HepG2 (cell line): ENCODE data around the gene VAC14. TPM values are rescaled to one million over a fixed set of nuclear protein-coding genes. Genes with fewer than 3 reads are reported as not detected.
A peak's percentile ranks its signal among the peaks of the same experiment; 100 is the strongest.

Experiments
- AKAP8 ChIP-seq: sonication (generic); formaldehyde crosslinking; IDR thresholded peaks from 2 replicates; pipeline ENCODE4 v1.5.1; 2020; ENCODE audit warnings: mild to moderate bottlenecking, missing genetic modification reagents
- FOXK1 ChIP-seq: sonication (generic); formaldehyde crosslinking; IDR thresholded peaks from 2 replicates; pipeline ENCODE4 v1.4.0; 2020; ENCODE audit warnings: low read depth, missing genetic modification reagents, borderline replicate concordance
- HOXA7 ChIP-seq: sonication (generic); formaldehyde crosslinking; IDR thresholded peaks from 2 replicates; pipeline ENCODE4 v1.8.1; 2022; ENCODE audit warnings: mild to moderate bottlenecking, missing genetic modification reagents, moderate library complexity
- IKZF5 ChIP-seq: IDR thresholded peaks from 2 replicates; pipeline ENCODE4 v1.6.1; 2018; ENCODE audit warnings: missing genetic modification reagents, mild to moderate bottlenecking, missing compliant biosample characterization
- KLF16 ChIP-seq, 2 experiments: sonication (generic) in 1 of 2; formaldehyde crosslinking in 1 of 2; IDR thresholded peaks; 2 replicates each; pipeline versions ENCODE4 v1.6.1 to v1.8.0; 2016 to 2023; ENCODE audit warnings: missing genetic modification reagents in 2 of 2, missing compliant biosample characterization in 1 of 2
- NR2C2 ChIP-seq: sonication (generic); formaldehyde crosslinking; IDR thresholded peaks from 2 replicates; pipeline ENCODE4 v1.4.0; 2020; ENCODE audit warnings: missing genetic modification reagents, mild to moderate bottlenecking, moderate library complexity, borderline replicate concordance
- RBFOX2 ChIP-seq: fragments of 200-400 bp; formaldehyde crosslinking; IDR thresholded peaks from 2 replicates; pipeline ENCODE4 v1.6.1; 2017; ENCODE audit warnings: low read depth, mild to moderate bottlenecking, low read length
- SNRNP70 ChIP-seq: fragments of 200-400 bp; formaldehyde crosslinking; IDR thresholded peaks from 2 replicates; pipeline ENCODE4 v1.6.1; 2017; ENCODE audit warnings: mild to moderate bottlenecking, low read depth, low read length, moderate library complexity
- SRSF1 ChIP-seq: fragments of 200-400 bp; formaldehyde crosslinking; optimal IDR thresholded peaks from 2 replicates; pipeline ENCODE3; 2017; ENCODE audit warnings: mild to moderate bottlenecking, low read depth, low read length, moderate library complexity
- SSRP1 ChIP-seq: IDR thresholded peaks from 2 replicates; pipeline ENCODE4 v1.6.1; 2016; ENCODE audit warnings: control low read depth
- TOPORS ChIP-seq: sonication (generic); formaldehyde crosslinking; IDR thresholded peaks from 2 replicates; pipeline ENCODE4 v1.8.0; 2023; ENCODE audit warnings: mild to moderate bottlenecking, missing genetic modification reagents
- TRIM24 ChIP-seq: sonication (generic); formaldehyde crosslinking; IDR thresholded peaks from 2 replicates; pipeline ENCODE4 v1.8.0; 2022; ENCODE audit warnings: mild to moderate bottlenecking, missing genetic modification reagents
- ZBED4 ChIP-seq: sonication (generic); formaldehyde crosslinking; IDR thresholded peaks from 2 replicates; pipeline ENCODE4 v1.4.0; 2020; ENCODE audit warnings: missing genetic modification reagents, borderline replicate concordance
- ZC3H13 ChIP-seq: sonication (generic); formaldehyde crosslinking; IDR thresholded peaks from 2 replicates; pipeline ENCODE4 v1.8.1; 2023; ENCODE audit warnings: mild to moderate bottlenecking, missing genetic modification reagents, moderate library complexity
- ZNF121 ChIP-seq: sonication (generic); formaldehyde crosslinking; IDR thresholded peaks from 2 replicates; pipeline ENCODE4 v1.5.0; 2020; ENCODE audit warnings: mild to moderate bottlenecking, missing genetic modification reagents
- ZNF18 ChIP-seq: sonication (generic); formaldehyde crosslinking; IDR thresholded peaks from 2 replicates; pipeline ENCODE4 v1.8.0; 2022; ENCODE audit warnings: mild to moderate bottlenecking, missing genetic modification reagents; ENCODE audit not compliant: insufficient replicate concordance
- ZNF260 ChIP-seq: sonication (generic); formaldehyde crosslinking; IDR thresholded peaks from 2 replicates; pipeline ENCODE4 v1.4.0; 2020; ENCODE audit warnings: missing genetic modification reagents, low read depth, mild to moderate bottlenecking, borderline replicate concordance
- ZNF383 ChIP-seq: sonication (generic); formaldehyde crosslinking; IDR thresholded peaks from 2 replicates; pipeline ENCODE4 v1.4.0; 2020; ENCODE audit warnings: missing genetic modification reagents, mild to moderate bottlenecking, borderline replicate concordance
- ZNF430 ChIP-seq: sonication (generic); formaldehyde crosslinking; IDR thresholded peaks from 2 replicates; pipeline ENCODE4 v1.9.0; 2021; ENCODE audit warnings: mild to moderate bottlenecking, missing genetic modification reagents
- ZNF552 ChIP-seq: sonication (generic); formaldehyde crosslinking; IDR thresholded peaks from 2 replicates; pipeline ENCODE4 v1.9.0; 2022; ENCODE audit warnings: missing genetic modification reagents, mild to moderate bottlenecking, borderline replicate concordance
- ZNF558 ChIP-seq: sonication (generic); formaldehyde crosslinking; IDR thresholded peaks from 2 replicates; pipeline ENCODE4 v1.9.0; 2022; ENCODE audit warnings: mild to moderate bottlenecking, missing genetic modification reagents, borderline replicate concordance
- ZNF772 ChIP-seq: sonication (generic); formaldehyde crosslinking; IDR thresholded peaks from 2 replicates; pipeline ENCODE4 v1.5.0; 2020; ENCODE audit warnings: mild to moderate bottlenecking, missing genetic modification reagents
- ZNF788 ChIP-seq: sonication (generic); formaldehyde crosslinking; IDR thresholded peaks from 2 replicates; pipeline ENCODE4 v1.5.0; 2020; ENCODE audit warnings: mild to moderate bottlenecking, missing genetic modification reagents, borderline replicate concordance
- ZNF891 ChIP-seq: sonication (generic); formaldehyde crosslinking; IDR thresholded peaks from 2 replicates; pipeline ENCODE4 v1.5.0; 2020; ENCODE audit warnings: mild to moderate bottlenecking, missing genetic modification reagents
- polyA plus RNA-seq, 8 experiments: library from polyadenylated mRNA; depleted of rRNA in 3 of 8; stranded (reverse) in 7 of 8; unstranded in 1 of 8; fragments of >200 nt; fragmentation: Illumina TruSeq in 4 of 8; extraction: Trizol in 4 of 8; gene quantifications; 2 replicates each; pipeline versions ENCODE4 v1.2.1 to v1.2.3, GENCODE V29; 2011 to 2016; ENCODE audit warnings: low read depth in 4 of 8, missing spikeins in 1 of 8, mixed read lengths in 1 of 8; ENCODE audit not compliant: insufficient read depth in 1 of 8
- total RNA-seq, 5 experiments: library from RNA; depleted of rRNA; stranded (reverse); fragments of >200 nt; fragmentation: Illumina TruSeq; extraction: Trizol; gene quantifications; 2 replicates each; pipeline ENCODE4 v1.2.3, GENCODE V29; 2016; ENCODE audit warnings: low read depth in 1 of 5

VAC14 gene
- total and polyA plus RNA-seq, 2 of the 13 experiments (the other 11 are each of a cell fraction or from before 2014, with no cell fraction given) = 23.5 to 24.6 TPM

- TF ChIP-seq ZBED4 = no peak
- TF ChIP-seq RBFOX2 = peak; percentile 91
- TF ChIP-seq SSRP1 = peak; percentile 84
- TF ChIP-seq SRSF1 = peak; percentile 75
- TF ChIP-seq TOPORS (CRISPR knock-in tag) = peak; percentile 10; the same call in 1 of the 2 replicates
- no peak for TF ChIP-seq ZNF18 (CRISPR knock-in tag)
- TF ChIP-seq ZNF383 = no peak
- 0 out of 2 replicates have a peak, but pooled peaks have one; percentile 30 for TF ChIP-seq ZNF430 (CRISPR knock-in tag)
- no peak for TF ChIP-seq IKZF5
- TF ChIP-seq ZNF552 (CRISPR knock-in tag) = no peak
- TF ChIP-seq NR2C2 = 0 out of 2 replicates have a peak, but pooled peaks have one; percentile 21
- TF ChIP-seq KLF16 (CRISPR knock-in tag; IDR thresholded peaks at IDR 0.05) = 0 out of 4 replicates have a peak, but pooled peaks of 1 of the 2 experiments have one; percentile 21
- TF ChIP-seq ZNF788 (CRISPR knock-in tag) = no peak
- peak; percentile 99 for TF ChIP-seq ZC3H13 (CRISPR knock-in tag)
- no peak for TF ChIP-seq HOXA7 (CRISPR knock-in tag)
- TF ChIP-seq SNRNP70 = no peak
- no peak for TF ChIP-seq ZNF772
- peak; percentile 100 for TF ChIP-seq AKAP8 (CRISPR knock-in tag)
- no peak for TF ChIP-seq FOXK1 (CRISPR knock-in tag)
- TF ChIP-seq ZNF558 (CRISPR knock-in tag) = no peak
- no peak for TF ChIP-seq ZNF260 (CRISPR knock-in tag)
- TF ChIP-seq ZNF891 (CRISPR knock-in tag) = no peak; the same call in none of the 2 replicates
- no peak for TF ChIP-seq TRIM24 (CRISPR knock-in tag)
- TF ChIP-seq ZNF121 = 0 out of 2 replicates have a peak, but pooled peaks have one; percentile 14
Measured at GRCh38 chr16:70661918-70662641, 138.9 kb downstream of the VAC14 start (continued).
